ENCODE data around the gene CNTNAP2.

The CNTNAP2 gene

GRCh38 chr7:146654048-146654447 lies 537.4 kb downstream of the CNTNAP2 start:
- no peak for DNase-seq
- TF ChIP-seq GATA1 (IDR thresholded peaks at IDR 0.05; ENCODE audit: low read depth, low read length), result no peak
- no peak for TF ChIP-seq POLR2A (IDR thresholded peaks at IDR 0.05; ENCODE audit: low read length)

GRCh38 chr7:146655928-146656797 lies 539.6 kb downstream of the CNTNAP2 start:
- peak; percentile 16 to 30 for DNase-seq
- TF ChIP-seq GATA1 (IDR thresholded peaks at IDR 0.05; ENCODE audit: low read depth, low read length) (no peak), POLR2A (IDR thresholded peaks at IDR 0.05; ENCODE audit: low read length) (no peak)

GRCh38 chr7:146656988-146657387 lies 540.4 kb downstream of the CNTNAP2 start:
- TF ChIP-seq GATA1 (IDR thresholded peaks at IDR 0.05; ENCODE audit: low read depth, low read length), result no peak
- TF ChIP-seq POLR2A (IDR thresholded peaks at IDR 0.05; ENCODE audit: low read length), result no peak
- peak; percentile 4 to 7 for DNase-seq

- no peak for TF ChIP-seq POLR2A (IDR thresholded peaks at IDR 0.05; ENCODE audit: low read length)
- TF ChIP-seq GATA1 (IDR thresholded peaks at IDR 0.05; ENCODE audit: low read depth, low read length), result no peak
- DNase-seq, result no peak
Measured at GRCh38 chr7:146658604-146659003, 542.0 kb downstream of the CNTNAP2 start.

- no peak for TF ChIP-seq POLR2A (IDR thresholded peaks at IDR 0.05; ENCODE audit: low read length)
- TF ChIP-seq GATA1 (IDR thresholded peaks at IDR 0.05; ENCODE audit: low read depth, low read length), result no peak
- no peak for DNase-seq
Measured at GRCh38 chr7:146659732-146660131, 543.1 kb downstream of the CNTNAP2 start.

GRCh38 chr7:146660839-146661238 lies 544.2 kb downstream of the CNTNAP2 start:
- DNase-seq, result no peak
- no peak for TF ChIP-seq POLR2A (IDR thresholded peaks at IDR 0.05; ENCODE audit: low read length)
- no peak for TF ChIP-seq GATA1 (IDR thresholded peaks at IDR 0.05; ENCODE audit: low read depth, low read length)

- TF ChIP-seq GATA1 (IDR thresholded peaks at IDR 0.05; ENCODE audit: low read depth, low read length), result no peak
- DNase-seq, result no peak
Measured at GRCh38 chr7:146661435-146661834, 544.8 kb downstream of the CNTNAP2 start.

- no peak for DNase-seq
- TF ChIP-seq POLR2A (IDR thresholded peaks at IDR 0.05; ENCODE audit: low read length) (no peak), GATA1 (IDR thresholded peaks at IDR 0.05; ENCODE audit: low read depth, low read length) (no peak)
Measured at GRCh38 chr7:146661929-146662328, 545.3 kb downstream of the CNTNAP2 start.

- TF ChIP-seq GATA1 (IDR thresholded peaks at IDR 0.05; ENCODE audit: low read depth, low read length), result no peak
- no peak for TF ChIP-seq POLR2A (IDR thresholded peaks at IDR 0.05; ENCODE audit: low read length)
- no peak for DNase-seq
Measured at GRCh38 chr7:146665023-146665422, 548.4 kb downstream of the CNTNAP2 start.

GRCh38 chr7:146670532-146670931 lies 553.9 kb downstream of the CNTNAP2 start:
- TF ChIP-seq GATA1 (IDR thresholded peaks at IDR 0.05; ENCODE audit: low read depth, low read length) (no peak), POLR2A (IDR thresholded peaks at IDR 0.05; ENCODE audit: low read length) (no peak)
- DNase-seq, result no peak

GRCh38 chr7:146681487-146681886 lies 564.9 kb downstream of the CNTNAP2 start:
- TF ChIP-seq GATA1 (IDR thresholded peaks at IDR 0.05; ENCODE audit: low read depth, low read length) (no peak), POLR2A (IDR thresholded peaks at IDR 0.05; ENCODE audit: low read length) (no peak)
- no peak for DNase-seq

GRCh38 chr7:146683439-146683838 lies 566.8 kb downstream of the CNTNAP2 start:
- TF ChIP-seq GATA1 (IDR thresholded peaks at IDR 0.05; ENCODE audit: low read depth, low read length), result no peak
- TF ChIP-seq POLR2A (IDR thresholded peaks at IDR 0.05; ENCODE audit: low read length), result no peak
- DNase-seq, result no peak

- TF ChIP-seq GATA1 (IDR thresholded peaks at IDR 0.05; ENCODE audit: low read depth, low read length) (no peak), POLR2A (IDR thresholded peaks at IDR 0.05; ENCODE audit: low read length) (no peak)
- no peak for DNase-seq
Measured at GRCh38 chr7:146690987-146691386, 574.4 kb downstream of the CNTNAP2 start.

GRCh38 chr7:146698995-146699610 lies 582.5 kb downstream of the CNTNAP2 start:
- no peak for DNase-seq
- TF ChIP-seq POLR2A (IDR thresholded peaks at IDR 0.05; ENCODE audit: low read length), result no peak
- TF ChIP-seq GATA1 (IDR thresholded peaks at IDR 0.05; ENCODE audit: low read depth, low read length), result no peak
